ENCODE data around the gene SMARCD3.

SMARCD3 gene

GRCh38 chr7:151240536-151240935 is 8.0 kb downstream of the SMARCD3 start:
- no peak for DNase-seq (ENCODE audit: low read depth)
- H3K4me3 ChIP-seq (ENCODE audit: low read length), result no peak overlapping the region
- no peak for TF ChIP-seq CTCF (conservative IDR thresholded peaks at IDR 0.05; ENCODE audit: low read depth, low read length)

GRCh38 chr7:151239837-151240459 is 8.5 kb downstream of the SMARCD3 start:
- no peak overlapping the region for H3K4me3 ChIP-seq (ENCODE audit: low read length)
- DNase-seq (ENCODE audit: low read depth), result no peak
- no peak for TF ChIP-seq CTCF (conservative IDR thresholded peaks at IDR 0.05; ENCODE audit: low read depth, low read length)

- DNase-seq (ENCODE audit: low read depth), result no peak
- H3K4me3 ChIP-seq (ENCODE audit: low read length), result no peak overlapping the region
- no peak for TF ChIP-seq CTCF (conservative IDR thresholded peaks at IDR 0.05; ENCODE audit: low read depth, low read length)
Observed at GRCh38 chr7:151238924-151239836, 9.3 kb downstream of the SMARCD3 start.

- H3K4me3 ChIP-seq (ENCODE audit: low read length), result no peak overlapping the region
- no peak for DNase-seq (ENCODE audit: low read depth)
- TF ChIP-seq CTCF (conservative IDR thresholded peaks at IDR 0.05; ENCODE audit: low read depth, low read length), result no peak
Observed at GRCh38 chr7:151238190-151238810, 10.2 kb downstream of the SMARCD3 start.

GRCh38 chr7:151237244-151238189 is 11.0 kb downstream of the SMARCD3 start:
- no peak overlapping the region for H3K4me3 ChIP-seq (ENCODE audit: low read length)
- no peak for DNase-seq (ENCODE audit: low read depth)
- TF ChIP-seq CTCF (conservative IDR thresholded peaks at IDR 0.05; ENCODE audit: low read depth, low read length), result no peak

- no peak overlapping the region for H3K4me3 ChIP-seq (ENCODE audit: low read length)
- no peak for TF ChIP-seq CTCF (conservative IDR thresholded peaks at IDR 0.05; ENCODE audit: low read depth, low read length)
- no peak for DNase-seq (ENCODE audit: low read depth)
Observed at GRCh38 chr7:151236406-151236805, 12.1 kb downstream of the SMARCD3 start.
